Left lobe of liver (tissue), 2 donors: ENCODE results near the gene MAST4. TPM values are rescaled to one million over a fixed set of nuclear protein-coding genes. Genes with fewer than 3 reads are reported as not detected.

Source experiments
- ATAC-seq: fragments of 200-7000 bp; cut with Tn5 transposase; one replicate; pipeline ENCODE4 v1.9.1; 2020; ENCODE audit warnings: mild to moderate bottlenecking, moderate library complexity
- DNase-seq: peaks from one replicate; pipeline ENCODE4 v3.0.0-alpha.2; 2020; ENCODE audit warnings: low spot score
- total RNA-seq: library from RNA; stranded (reverse); gene quantifications from one replicate; pipeline ENCODE4 v1.2.1, GENCODE V29; 2021
- donor health status: DM: no; HTN: no; CAD: no; lungs with moderate emphysema.
- donor health status: DM: no; HTN: yes; CAD: no.

Gene MAST4
- total RNA-seq, 1 donor from 2014 or later, result 21.5 TPM

- DNase-seq (no peak), ATAC-seq (no peak)
Observed at GRCh38 chr5:66829826-66830225, 233.6 kb downstream of the MAST4 start.

GRCh38 chr5:66830636-66831035 lies 234.4 kb downstream of the MAST4 start:
- ATAC-seq (peak; percentile 46), DNase-seq (no peak)

GRCh38 chr5:66839636-66840185 lies 243.5 kb downstream of the MAST4 start:
- DNase-seq, result no peak
- ATAC-seq, result no peak

- no peak for ATAC-seq
- DNase-seq, result no peak
Observed at GRCh38 chr5:66840511-66841013, 244.4 kb downstream of the MAST4 start.

GRCh38 chr5:66841264-66841663 lies 245.1 kb downstream of the MAST4 start:
- ATAC-seq (no peak), DNase-seq (no peak)

GRCh38 chr5:66842540-66842939 lies 246.3 kb downstream of the MAST4 start:
- no peak for ATAC-seq

GRCh38 chr5:66843065-66843464 lies 246.9 kb downstream of the MAST4 start:
- ATAC-seq (no peak), DNase-seq (no peak)

More at GRCh38 chr5:66842540-66842939, 246.3 kb downstream of the MAST4 start:
- DNase-seq, result no peak

GRCh38 chr5:66848749-66849641 lies 252.8 kb downstream of the MAST4 start:
- no peak for DNase-seq
- ATAC-seq, result no peak

- DNase-seq, result no peak
- ATAC-seq, result no peak
Observed at GRCh38 chr5:66849803-66850202, 253.6 kb downstream of the MAST4 start.

- DNase-seq (no peak), ATAC-seq (no peak)
Observed at GRCh38 chr5:66850354-66851075, 254.3 kb downstream of the MAST4 start.

GRCh38 chr5:66851306-66851705 lies 255.1 kb downstream of the MAST4 start:
- ATAC-seq, result no peak

GRCh38 chr5:66854416-66854815 lies 258.2 kb downstream of the MAST4 start:
- DNase-seq (no peak), ATAC-seq (no peak)

More at GRCh38 chr5:66851306-66851705, 255.1 kb downstream of the MAST4 start:
- no peak for DNase-seq

- no peak for DNase-seq
- ATAC-seq, result no peak
Observed at GRCh38 chr5:66856041-66856805, 260.0 kb downstream of the MAST4 start.

- ATAC-seq (no peak), DNase-seq (no peak)
Observed at GRCh38 chr5:66859526-66859925, 263.3 kb downstream of the MAST4 start.

- no peak for DNase-seq
- ATAC-seq, result peak; percentile 34
Observed at GRCh38 chr5:66860199-66860975, 264.2 kb downstream of the MAST4 start.

- DNase-seq (no peak), ATAC-seq (no peak)
Observed at GRCh38 chr5:66861402-66861801, 265.2 kb downstream of the MAST4 start.

GRCh38 chr5:66862020-66862419 lies 265.8 kb downstream of the MAST4 start:
- ATAC-seq (no peak), DNase-seq (no peak)

GRCh38 chr5:66863243-66864170 lies 267.3 kb downstream of the MAST4 start:
- DNase-seq, result no peak
- ATAC-seq, result no peak
